Nephron (organoid): ENCODE measurements around the gene PLB1.

Experiments
- H3K27ac Mint-ChIP-seq, 3 experiments: 2 replicates each; pipeline ENCODE4 v1.8.0; 2020; ENCODE audit warnings: mixed read lengths in 3 of 3, mild to moderate bottlenecking in 2 of 3, moderate library complexity in 1 of 3
- H3K27me3 Mint-ChIP-seq: 2 replicates; pipeline ENCODE4 v1.8.0; 2021; ENCODE audit warnings: low read depth, mild to moderate bottlenecking, moderate library complexity, mixed read lengths
- H3K36me3 Mint-ChIP-seq: 2 replicates; pipeline ENCODE4 v1.8.0; 2020; ENCODE audit warnings: low read depth, mixed read lengths
- H3K4me1 Mint-ChIP-seq: 2 replicates; pipeline ENCODE4 v1.8.0; 2020; ENCODE audit warnings: mixed read lengths
- H3K4me3 Mint-ChIP-seq, 3 experiments: 2 replicates each; pipeline ENCODE4 v1.8.0; 2020; ENCODE audit warnings: mild to moderate bottlenecking in 3 of 3, mixed read lengths in 3 of 3, moderate library complexity in 2 of 3
- H3K9me3 Mint-ChIP-seq: 2 replicates; pipeline ENCODE4 v1.8.0; 2020; ENCODE audit warnings: mixed read lengths
- TF ChIP-seq, protein P1 (sequence below), 3 experiments: fragments of 200-600 bp; sonication (generic); IDR thresholded peaks; one replicate each; pipeline ENCODE4 v1.5.0; 2021; ENCODE audit warnings: antibody characterized with exemption in 3 of 3; ENCODE audit not compliant: unreplicated experiment in 3 of 3

Gene PLB1

GRCh38 chr2:28607730-28608499 is 112.1 kb downstream of the PLB1 start:
- H3K4me3 Mint-ChIP-seq, result no peak overlapping the region
- TF ChIP-seq, protein P1, sequence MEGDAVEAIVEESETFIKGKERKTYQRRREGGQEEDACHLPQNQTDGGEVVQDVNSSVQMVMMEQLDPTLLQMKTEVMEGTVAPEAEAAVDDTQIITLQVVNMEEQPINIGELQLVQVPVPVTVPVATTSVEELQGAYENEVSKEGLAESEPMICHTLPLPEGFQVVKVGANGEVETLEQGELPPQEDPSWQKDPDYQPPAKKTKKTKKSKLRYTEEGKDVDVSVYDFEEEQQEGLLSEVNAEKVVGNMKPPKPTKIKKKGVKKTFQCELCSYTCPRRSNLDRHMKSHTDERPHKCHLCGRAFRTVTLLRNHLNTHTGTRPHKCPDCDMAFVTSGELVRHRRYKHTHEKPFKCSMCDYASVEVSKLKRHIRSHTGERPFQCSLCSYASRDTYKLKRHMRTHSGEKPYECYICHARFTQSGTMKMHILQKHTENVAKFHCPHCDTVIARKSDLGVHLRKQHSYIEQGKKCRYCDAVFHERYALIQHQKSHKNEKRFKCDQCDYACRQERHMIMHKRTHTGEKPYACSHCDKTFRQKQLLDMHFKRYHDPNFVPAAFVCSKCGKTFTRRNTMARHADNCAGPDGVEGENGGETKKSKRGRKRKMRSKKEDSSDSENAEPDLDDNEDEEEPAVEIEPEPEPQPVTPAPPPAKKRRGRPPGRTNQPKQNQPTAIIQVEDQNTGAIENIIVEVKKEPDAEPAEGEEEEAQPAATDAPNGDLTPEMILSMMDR (IDR thresholded peaks at IDR 0.05; ENCODE audit: unreplicated experiment in 3 of 3), result no peak
- peaks cover 57% of the 10 kb centered on the region for H3K4me1 Mint-ChIP-seq
- peak overlapping the region in 1 of 3 experiments; percentile 90 for H3K27ac Mint-ChIP-seq
- no peaks in the 10 kb centered on the region for H3K36me3 Mint-ChIP-seq
- no peaks in the 10 kb centered on the region for H3K9me3 Mint-ChIP-seq
- peaks cover 19% of the 10 kb centered on the region for H3K27me3 Mint-ChIP-seq

GRCh38 chr2:28608500-28609424 is 112.9 kb downstream of the PLB1 start:
- Mint-ChIP-seq H3K27me3 (peaks cover 19% of the 10 kb centered on the region), H3K9me3 (no peaks in the 10 kb centered on the region), H3K4me1 (peaks cover 57% of the 10 kb centered on the region), H3K27ac (peak overlapping the region; percentile 37 to 69 (median 52)), H3K36me3 (no peaks in the 10 kb centered on the region), H3K4me3 (no peak overlapping the region)
- TF ChIP-seq, protein P1 (IDR thresholded peaks at IDR 0.05; ENCODE audit: unreplicated experiment in 3 of 3), result no peak

DNA sequence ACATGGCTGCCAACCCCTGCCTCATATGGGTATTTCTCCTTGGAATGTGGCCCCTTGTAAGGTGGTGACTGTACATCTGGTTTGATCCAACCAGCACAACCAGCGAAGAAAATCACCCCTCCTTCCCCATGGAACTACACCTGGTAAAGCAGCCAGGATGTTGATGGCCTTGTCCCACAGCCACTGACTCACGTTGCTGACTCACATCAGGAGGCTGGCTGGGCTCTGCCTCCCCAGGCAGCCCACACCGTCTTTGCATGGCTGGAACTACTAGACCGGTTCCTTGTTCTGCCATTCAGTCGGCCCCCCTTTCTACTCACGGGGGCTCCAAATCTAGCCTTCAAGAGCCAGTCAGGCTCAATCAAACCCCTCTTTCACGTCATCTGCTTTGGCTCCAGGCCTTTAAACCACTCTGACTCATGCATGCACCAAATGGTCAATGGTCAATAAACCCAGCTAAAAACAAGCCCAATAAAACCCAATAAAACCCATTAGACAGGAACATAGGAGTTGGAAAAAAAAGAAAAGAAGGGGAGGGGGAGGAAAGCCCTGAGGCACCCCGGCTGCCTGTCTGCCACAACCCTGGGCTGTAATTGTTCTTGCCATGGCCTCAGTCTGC is 114.8 kb downstream of the PLB1 start:
- Mint-ChIP-seq H3K4me1 (peaks cover 54% of the 10 kb centered on the region), H3K27ac (peak overlapping the region; percentile 74 to 89 (median 83)), H3K36me3 (no peaks in the 10 kb centered on the region), H3K4me3 (no peak overlapping the region), H3K27me3 (peaks cover 15% of the 10 kb centered on the region), H3K9me3 (no peaks in the 10 kb centered on the region)
- TF ChIP-seq, protein P1 (IDR thresholded peaks at IDR 0.05; ENCODE audit: unreplicated experiment in 3 of 3), result no peak

DNA sequence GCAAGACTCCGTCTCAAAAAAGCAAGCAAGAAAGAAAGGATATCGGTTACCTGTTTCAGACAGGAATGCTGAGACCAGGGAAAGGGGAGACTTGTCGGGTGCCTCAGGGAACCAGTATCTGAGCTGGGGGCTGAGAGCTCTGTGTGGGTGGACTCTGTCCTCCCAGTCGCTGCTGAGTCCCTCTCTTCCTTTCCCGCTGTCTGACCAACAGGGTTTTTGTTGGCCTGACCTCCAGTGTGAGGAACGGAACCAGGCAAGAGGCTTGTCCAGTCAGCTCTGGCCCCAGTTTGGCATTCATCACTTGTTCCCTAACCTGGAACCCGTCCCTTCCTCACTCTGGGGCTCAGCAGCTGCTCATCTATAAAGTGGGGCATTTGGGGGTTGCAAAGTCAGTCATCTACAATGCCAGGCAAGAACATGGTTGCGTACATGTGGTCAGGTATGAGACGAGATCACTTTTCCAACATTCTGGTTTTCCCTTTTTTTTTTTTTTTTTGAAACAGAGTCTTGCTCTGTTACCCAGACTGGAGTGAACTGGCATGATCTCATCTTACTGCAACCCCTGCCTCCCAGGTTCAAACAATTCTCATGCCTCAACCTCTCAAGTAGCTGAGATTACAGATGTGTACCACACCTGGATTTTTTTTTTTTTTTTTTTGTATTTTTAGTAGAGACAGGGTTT is 116.4 kb downstream of the PLB1 start:
- Mint-ChIP-seq H3K4me3 (no peak overlapping the region), H3K27ac (no peak overlapping the region), H3K36me3 (no peaks in the 10 kb centered on the region), H3K27me3 (peaks cover 10% of the 10 kb centered on the region), H3K4me1 (peaks cover 46% of the 10 kb centered on the region), H3K9me3 (no peaks in the 10 kb centered on the region)
- TF ChIP-seq, protein P1 (IDR thresholded peaks at IDR 0.05; ENCODE audit: unreplicated experiment in 3 of 3), result no peak

DNA sequence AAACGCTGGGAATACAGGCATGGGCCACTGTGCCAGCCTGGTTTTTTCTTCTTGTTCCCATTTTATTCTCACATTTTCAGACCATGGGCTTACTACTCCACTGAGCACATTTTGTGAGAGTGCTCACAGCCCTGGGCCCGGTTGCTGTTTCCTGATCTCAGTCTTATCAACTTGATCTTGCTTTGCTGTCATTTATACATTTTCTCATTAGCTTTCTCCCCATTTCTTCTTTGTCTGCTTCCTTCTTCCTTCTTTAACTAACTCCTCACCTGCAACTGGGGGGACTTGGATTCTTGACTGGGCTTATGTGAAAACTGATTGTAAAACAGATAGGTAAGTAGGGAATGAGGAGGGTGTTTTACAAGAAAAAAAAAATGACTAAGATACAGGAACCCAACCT is 117.3 kb downstream of the PLB1 start:
- Mint-ChIP-seq H3K4me3 (no peak overlapping the region), H3K9me3 (no peaks in the 10 kb centered on the region), H3K27me3 (peaks cover 10% of the 10 kb centered on the region), H3K4me1 (peaks cover 37% of the 10 kb centered on the region), H3K27ac (no peak overlapping the region), H3K36me3 (no peaks in the 10 kb centered on the region)
- TF ChIP-seq, protein P1 (IDR thresholded peaks at IDR 0.05; ENCODE audit: unreplicated experiment in 3 of 3), result no peak
